DMS53 treated with DMSO at 0.1 percent for 48 hours (cell line): ENCODE results near the gene KEAP1.
"Not testable (repeated sequence)": the region's sequence is repeated elsewhere in the genome, so short reads cannot be mapped to it uniquely, and the experiment has no call there.

Experiments used
- DNase-seq: peaks from one replicate; lab custom pipeline; 2025; ENCODE audit not compliant: unreplicated experiment; lab: John Stamatoyannopoulos, UW

KEAP1 gene

DNA sequence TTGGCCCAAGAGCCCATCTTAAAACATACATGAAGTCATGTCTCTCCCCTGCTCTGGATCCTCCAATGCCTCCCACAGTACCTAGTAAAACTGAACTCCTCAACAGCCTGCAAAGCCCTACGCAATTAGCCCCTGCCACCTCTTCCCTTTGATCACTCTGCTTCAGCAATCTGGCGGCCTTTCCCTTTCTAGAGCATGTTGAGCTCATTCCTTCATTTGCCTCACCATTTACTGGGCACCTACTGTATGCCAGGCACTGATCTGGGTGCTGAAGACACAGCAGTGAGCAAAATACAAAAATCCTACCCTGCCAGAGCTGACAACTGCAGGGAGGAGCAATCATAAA lies 2.9 kb downstream of the KEAP1 start:
- DNase-seq, result no peak

DNA sequence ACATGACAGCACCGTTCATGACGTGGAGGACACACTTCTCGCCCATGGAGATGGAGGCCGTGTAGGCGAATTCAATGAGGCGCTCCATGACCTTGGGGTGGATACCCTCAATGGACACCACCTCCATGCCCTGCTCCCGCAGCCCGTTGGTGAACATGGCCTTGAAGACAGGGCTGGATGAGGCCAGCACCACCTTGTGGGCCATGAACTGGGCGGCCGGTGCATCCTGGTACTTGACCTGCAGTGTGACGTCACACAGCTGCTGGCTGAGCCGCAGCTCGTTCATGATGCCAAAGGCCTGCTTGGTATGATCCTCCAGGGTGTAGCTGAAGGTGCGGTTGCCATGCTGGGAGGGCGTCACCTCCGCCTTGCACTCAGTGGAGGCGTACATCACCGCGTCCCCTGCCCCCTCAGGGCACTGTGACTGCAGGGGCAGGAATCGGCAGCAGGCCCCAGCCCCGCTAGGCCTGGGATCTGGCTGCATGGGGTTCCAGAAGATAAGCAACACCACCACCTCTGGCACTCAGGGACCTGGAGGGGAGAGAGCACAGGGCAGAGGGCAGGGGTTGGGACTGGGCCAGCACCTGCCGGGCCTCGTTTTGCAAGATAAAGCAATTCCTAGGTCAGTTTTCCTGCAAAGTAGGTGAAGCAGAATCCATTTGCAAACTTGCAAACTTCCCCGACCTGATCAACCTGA lies 3.5 kb downstream of the KEAP1 start:
- DNase-seq, result no peak

DNA sequence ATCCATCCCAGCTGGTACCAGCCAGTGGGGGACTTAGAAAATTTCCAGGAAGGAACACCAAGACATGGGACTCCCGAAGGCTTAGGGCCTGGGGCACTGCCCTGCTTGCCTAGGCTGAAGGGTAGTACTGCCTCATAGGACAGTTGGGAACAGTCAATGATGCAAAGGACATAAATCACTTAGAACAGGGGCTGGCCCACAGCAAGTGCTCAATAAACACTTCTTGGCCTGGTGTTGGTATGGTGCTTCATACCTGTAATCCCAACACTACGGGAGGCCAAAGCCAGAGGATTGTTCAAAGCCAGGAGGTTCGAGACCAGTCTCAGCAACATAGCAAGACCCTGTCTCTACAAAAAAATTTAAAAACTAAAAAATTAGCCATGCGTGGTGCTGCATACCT lies 5.8 kb downstream of the KEAP1 start:
- DNase-seq, result no peak

DNA sequence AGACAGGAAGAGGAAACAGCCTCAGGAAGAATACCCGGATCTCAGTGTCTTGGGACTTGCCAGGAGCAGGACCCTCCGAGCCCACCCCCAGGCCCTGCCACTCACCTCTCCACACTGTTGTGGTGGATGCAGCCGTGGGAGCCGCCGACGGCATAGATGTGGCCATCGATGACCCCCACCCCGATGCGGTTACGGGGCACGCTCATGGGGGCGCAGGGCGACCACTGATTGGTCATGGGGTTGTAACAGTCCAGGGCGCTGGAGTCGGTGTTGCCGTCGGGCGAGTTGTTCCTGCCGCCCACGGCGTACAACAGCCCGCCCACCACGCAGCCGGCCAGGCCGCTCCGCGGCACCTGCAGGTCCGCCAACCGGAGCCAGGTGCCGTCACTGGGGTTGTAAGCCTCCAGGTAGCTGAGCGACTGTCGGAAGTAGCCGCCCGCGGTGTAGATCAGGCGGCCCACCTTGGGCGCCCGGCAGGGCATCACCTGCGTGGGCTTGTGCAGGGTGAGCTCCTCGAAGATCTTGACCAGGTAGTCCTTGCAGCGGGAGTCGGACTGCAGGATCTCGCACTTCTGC lies 11.6 kb downstream of the KEAP1 start:
- no peak for DNase-seq

DNA sequence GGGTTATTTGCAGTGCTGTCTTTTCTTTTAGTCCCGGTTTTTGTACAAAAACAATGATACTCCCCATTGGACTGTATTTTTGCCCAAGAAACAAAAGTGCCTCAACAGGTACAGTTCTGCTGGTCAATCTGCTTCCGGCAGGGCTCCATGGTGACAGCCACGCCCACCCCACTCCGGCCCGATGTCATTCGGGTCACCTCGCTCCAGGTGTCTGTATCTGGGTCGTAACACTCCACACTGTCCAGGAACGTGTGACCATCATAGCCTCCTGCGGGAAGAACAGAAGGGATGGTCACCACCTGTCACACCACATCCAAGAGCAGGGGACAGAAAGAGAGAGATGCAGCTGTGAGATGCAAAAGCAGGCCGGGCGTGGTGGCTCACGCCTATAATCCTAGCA lies 16.6 kb downstream of the KEAP1 start:
- DNase-seq, result no peak

DNA sequence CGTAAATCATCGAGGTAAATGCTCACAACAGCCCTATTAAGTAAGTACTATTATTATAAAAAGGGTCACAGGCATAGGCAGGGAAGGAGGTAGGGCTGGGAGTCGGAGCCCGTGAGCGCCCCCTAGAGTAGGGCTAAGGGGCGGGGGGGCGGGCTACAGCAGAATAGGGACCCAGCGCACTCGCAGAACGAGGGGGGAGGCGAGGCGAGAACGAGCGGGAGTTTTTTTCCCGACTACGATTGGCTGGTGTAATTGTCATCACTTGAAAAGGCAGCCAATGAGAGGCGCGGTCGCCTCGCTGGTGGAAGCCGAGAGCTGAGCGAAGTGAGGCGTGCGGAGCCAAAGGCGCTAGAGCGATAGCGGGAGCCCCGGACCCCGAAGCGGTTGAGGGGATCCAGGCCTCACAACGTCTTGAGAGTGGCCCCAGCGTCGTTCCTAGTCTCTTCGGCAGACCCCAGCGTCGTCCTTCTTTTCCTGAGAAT lies 24.2 kb downstream of the KEAP1 start:
- peak; percentile 86 for DNase-seq

DNA sequence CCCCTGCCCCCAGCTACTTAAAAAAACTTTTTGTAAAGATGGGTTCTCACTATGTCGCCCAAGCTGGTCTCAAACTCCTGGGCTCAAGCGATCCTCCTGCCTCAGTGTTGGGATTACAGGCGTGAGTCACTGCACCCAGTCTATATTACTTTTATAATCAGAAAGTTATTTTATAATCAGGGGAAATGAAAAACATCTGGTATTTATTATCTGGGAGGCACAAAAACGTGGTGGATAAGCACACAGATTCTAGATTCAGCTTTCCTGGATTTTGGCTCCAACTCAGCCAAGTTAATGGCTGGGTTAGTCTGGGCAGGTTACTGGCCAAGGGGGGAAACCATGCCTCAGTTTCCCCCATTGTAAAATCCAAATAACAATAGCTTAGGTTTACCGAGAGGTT lies 24.7 kb downstream of the KEAP1 start:
- no peak for DNase-seq

DNA sequence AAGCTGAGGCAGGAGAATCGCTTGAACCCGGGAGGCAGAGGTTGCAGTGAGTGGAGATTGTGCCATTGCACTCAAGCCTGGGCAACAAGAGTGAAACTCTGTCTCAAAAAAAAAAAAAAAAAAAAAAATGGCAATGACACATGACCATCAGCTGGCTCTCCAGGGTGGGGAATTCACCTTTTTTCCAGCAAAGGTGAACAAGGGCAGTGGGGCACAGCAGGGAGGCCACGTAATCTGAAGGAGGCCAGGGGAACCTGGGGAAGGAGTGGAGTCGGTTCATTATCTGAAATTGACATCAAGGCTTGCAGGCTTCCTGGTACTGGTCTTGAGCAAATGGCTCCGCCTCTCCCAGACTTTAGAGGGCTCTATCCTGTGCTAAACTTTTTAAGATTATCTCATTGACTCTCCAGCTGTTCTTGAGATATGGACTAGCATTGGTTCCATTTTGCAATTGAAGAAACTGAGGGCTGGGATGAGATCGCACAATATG lies 28.1 kb downstream of the KEAP1 start:
- DNase-seq, result no peak

DNA sequence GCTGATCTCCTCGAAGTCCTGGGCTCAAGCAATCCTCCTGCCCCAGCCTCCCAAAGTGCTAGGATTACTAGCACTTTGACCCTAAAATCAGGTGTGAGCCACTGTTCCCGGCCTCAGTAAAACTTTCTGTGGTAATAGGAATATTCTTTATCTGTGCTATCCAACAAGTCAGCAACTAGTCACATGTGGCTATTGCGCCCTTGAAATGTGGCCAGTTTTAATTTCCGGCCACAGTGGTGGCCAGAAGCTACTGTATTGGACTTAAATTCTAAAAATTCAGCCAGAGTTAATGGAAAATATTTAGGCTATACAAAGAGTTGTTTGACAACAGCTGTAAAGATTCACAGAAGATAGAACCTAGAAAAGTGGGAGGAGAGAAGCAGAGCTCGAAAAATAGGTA lies 30.0 kb downstream of the KEAP1 start:
- no peak for DNase-seq

DNA sequence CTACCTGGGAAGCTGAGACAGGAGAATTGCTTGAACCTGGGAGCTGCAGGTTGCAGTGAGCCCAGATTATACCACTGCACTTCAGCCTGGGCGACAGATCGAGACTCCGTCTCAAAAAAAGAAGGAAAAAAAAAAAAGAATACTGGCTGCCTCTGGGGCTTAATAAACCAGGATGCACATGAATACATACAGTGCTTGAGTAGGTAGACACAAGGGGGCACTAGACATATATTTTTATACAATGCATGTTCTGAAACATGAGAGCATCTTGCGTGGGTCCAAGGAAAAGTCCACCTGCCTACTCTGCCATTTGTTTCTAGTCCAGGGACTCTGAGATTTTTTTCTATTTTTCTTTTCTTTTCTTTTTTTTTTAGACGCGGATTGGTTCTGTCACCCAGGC lies 31.2 kb downstream of the KEAP1 start:
- peak; percentile 4 for DNase-seq

DNA sequence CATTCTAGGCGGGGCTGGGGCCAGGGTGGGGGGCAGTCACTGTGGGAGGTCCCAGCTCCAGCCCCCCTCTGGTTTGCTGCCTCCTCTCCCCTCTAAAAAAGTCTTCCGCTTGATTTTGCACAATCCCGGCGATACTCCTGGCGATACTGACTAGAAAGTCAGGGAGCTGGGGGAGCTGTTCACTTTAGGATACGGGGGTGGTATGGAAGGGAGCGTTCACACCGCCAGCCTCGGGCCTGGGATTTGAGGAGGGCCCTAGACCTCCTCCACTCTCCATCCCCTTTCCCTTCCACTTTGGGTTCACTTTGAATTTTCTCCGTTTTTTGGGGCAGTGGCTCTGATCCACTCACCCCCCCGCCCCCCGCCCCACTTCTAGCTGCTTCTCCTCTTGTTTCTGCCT lies 35.0 kb downstream of the KEAP1 start:
- no peak for DNase-seq

DNA sequence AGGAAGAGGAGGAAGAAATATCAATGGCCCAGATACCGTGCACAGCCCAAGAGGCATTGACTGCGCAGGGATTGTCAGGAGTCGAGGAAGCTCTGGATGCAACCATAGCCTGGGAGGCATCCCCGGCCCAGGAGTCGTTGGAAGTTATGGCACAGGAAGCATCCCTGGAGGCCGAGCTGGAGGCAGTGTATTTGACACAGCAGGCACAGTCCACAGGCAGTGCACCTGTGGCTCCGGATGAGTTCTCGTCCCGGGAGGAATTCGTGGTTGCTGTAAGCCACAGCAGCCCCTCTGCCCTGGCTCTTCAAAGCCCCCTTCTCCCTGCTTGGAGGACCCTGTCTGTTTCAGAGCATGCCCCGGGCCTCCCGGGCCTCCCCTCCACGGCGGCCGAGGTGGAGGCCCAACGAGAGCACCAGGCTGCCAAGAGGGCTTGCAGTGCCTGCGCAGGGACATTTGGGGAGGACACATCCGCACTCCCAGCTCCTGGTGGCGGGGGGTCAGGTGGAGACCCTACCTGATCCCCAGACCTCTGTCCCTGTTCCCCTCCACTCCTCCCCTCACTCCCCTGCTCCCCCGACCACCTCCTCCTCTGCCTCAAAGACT lies 36.0 kb downstream of the KEAP1 start:
- DNase-seq, result no peak

DNA sequence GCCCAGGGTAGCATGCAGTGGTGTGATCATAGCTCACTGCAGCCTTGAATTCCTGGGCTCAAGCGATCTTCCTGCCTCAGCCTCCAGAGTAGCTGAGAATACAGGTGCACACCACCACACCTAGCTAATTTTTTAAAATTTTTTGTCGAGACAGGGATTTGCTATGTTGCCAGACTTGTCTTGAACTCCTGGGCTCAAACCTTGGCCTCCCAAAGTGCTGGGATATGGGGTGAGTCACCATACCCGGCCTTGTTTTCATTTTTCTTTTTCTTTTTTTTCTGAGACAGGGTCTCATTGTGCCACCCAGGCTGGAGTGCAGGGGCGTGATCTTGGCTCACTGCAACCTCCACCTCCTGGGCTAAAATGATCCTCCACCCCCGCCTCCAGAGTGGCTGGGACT lies 38.7 kb downstream of the KEAP1 start:
- no peak for DNase-seq

DNA sequence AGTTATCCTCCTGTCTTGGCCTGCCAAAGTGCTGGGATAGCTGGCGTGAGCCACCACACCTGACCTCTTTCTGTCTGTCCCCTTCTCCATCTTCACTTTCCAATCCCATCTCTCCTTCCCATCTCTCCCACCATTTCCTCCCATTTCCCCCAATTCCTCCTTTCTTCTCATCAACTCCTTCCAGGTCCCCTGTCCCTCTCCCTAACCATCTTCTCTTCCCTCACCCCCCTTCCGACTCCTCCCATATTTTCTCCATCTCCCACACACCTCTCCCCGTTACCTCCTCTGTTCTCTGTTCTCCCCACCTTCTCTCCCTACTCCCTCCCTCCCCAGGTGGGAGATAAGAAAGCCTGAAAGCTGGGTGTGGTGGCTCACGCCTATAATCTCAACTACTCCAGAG lies 40.6 kb downstream of the KEAP1 start:
- DNase-seq, result no peak

DNA sequence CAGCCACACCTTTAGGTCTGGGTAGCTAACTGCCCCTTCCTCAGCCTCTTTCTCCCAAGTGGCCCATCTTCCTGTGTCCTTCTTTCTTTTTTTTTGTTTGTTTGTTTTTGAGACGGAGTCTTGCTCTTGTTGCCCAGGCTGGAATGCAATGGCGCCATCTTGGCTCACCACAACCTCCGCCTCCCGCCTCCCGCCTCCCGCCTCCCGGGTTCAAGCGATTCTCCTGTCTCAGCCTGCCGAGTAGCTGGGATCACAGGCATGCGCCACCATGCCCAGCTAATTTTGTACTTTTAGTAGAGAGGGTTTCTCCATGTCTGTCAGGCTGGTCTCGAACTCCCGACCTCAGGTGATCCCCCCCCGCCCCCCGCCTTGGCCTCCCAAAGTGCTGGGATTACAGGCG lies 41.1 kb downstream of the KEAP1 start:
- DNase-seq, result not testable (repeated sequence)

DNA sequence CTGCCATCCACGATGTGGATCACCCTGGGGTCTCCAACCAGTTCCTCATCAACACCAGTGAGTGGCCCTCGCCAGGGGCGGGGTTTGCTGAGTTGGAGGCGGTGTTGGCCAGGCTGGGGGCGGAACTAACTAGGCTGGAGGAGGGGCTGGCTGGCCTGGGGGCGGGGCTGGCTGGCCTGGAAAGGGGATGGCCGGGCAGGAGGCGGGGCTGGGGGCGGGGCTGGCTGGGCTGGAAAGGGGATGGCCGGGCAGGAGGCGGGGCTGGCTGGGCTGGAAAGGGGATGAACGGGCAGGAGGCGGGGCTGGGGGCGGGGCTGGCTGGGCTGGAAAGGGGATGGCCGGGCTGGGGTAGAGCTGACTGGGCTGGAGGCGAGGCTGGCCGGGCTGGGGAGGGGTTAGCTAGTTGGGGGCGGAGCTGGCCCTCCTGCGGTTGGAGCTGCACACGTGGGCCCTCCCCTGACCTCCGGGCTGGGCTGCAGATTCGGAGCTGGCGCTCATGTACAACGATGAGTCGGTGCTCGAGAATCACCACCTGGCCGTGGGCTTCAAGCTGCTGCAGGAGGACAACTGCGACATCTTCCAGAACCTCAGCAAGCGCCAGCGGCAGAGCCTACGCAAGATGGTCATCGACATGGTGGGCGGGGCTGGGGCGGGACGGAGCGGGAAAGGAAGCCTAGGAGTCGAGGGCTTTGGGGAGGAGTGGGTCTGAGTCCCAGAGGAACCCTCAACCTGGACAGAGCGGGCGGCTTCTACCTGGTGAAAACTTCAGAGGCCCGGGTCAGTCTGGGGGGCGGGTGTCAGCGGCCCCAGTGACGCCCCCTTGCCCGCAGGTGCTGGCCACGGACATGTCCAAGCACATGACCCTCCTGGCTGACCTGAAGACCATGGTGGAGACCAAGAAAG lies 41.9 kb downstream of the KEAP1 start:
- DNase-seq, result no peak

DNA sequence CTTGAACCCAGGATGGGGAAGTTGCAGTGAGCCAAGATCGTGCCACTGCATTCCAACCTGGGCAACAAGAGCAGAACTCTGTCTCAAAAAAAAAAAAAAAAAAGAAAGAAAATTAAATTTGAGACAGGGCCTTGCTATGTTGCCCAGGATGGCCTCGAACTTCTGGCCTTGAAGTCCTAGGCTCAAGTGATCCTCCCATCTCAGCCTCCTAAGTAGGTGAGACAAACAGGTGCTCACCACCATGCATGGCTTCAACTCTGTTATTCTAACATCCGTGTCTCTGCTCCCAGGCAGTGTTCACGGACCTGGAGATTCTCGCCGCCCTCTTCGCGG lies 42.5 kb downstream of the KEAP1 start:
- no peak for DNase-seq

DNA sequence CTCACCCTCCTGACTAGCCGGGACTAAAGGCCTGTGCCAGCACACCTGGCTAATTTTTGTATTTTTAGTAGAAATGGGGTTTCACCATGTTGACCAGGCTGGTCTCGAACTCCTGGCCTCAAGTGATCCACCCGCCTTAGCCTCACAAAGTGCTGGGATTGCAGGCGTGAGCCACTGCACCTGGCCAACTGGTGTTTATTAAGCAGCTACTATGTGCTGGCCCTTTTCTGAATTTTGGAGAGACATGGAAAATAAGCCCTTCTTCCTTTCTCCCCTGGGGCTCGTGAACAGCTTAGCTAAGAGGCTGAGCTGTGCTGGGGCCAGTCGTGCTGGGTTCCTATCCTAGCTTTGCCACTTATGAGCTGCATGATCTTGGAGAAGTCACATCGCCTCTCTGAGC lies 44.4 kb downstream of the KEAP1 start:
- DNase-seq, result not testable (repeated sequence)

DNA sequence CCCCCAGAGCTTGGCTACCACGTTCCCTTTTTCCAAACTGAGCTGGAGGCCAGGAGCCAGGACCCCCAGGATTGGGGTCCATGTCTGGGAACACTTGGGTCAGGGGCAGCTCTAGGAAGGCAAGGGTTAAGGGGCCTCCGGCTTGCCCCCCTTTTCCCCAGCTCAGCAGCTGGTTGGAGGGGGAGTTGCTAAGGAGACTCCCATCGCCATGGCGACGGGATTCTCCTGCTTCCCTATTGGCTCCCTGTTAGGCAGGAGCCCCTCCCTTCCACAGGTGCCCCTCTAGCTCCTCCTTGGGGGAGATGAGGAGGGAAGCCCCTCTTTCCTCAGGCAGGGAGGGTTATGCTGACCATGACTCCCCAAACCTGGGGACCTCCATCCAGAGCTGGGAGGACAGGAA lies 48.9 kb downstream of the KEAP1 start:
- no peak for DNase-seq

DNA sequence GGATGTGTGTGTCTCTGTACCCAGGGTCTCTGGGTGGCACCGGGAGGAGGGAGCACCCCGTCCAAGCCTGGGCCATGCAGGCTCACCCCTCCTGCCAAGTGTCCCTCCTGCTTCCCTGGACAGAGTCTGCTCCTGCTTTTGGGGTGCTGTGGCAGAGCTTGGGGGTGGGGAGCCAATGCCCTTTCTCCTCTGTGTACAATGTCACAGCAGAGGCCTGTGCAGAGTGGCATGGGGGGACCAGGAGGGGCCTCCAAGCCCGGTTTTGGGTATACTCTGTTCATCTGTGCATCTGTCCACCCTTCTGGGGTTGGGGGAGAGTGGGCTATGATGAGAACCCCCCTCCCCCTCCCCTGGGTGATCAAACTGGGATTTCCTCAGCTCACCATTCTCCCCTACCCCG lies 49.3 kb downstream of the KEAP1 start:
- no peak for DNase-seq

DNA sequence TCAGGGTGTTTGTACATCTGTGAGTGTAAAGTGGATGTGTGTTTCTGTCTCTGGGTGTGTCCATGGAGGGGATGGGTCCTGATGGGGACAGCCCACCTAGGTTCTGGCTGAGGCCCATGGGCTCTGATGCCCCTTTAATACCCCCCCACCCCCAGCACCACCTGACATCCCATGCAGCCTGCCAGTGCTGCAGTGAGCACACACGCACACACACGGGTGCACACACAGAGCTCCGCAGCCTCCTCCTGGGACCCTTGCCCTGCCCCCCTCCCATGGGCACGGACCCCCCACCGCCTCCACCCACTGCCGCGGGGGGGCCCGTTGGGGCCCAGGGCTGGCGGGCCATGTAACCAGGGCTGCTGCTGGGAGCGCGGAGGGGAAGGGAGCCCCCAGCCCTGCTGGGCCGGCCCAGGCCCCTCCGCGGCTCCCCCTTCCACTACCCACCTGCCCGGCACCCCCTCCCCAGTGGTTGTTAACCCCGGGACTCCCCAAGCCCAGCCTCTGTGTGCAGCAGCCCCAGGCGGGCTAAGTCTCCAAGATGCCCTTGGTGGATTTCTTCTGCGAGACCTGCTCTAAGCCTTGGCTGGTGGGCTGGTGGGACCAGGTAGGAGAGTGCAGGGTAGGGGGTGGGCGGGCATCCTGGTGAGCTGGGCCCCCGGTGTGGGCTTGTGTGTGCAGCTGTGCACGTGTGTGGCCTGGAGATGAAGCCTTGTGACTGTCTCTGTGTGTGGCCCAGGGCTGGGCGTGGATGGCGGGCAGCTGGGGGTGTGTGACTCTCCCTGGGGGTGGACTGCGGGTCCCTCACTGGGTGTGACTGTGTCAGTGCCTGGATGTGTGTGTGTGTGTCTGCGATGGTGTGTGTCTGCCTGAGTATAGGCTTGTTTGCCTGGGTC lies 50.2 kb downstream of the KEAP1 start:
- DNase-seq, result no peak
